Tibial nerve (tissue), 4 donors: Measurements from ENCODE around the gene OGA. TPM values are rescaled to one million over a fixed set of nuclear protein-coding genes. Genes with fewer than 3 reads are reported as not detected.

Source experiments
- DNase-seq, 2 donors: peaks; one replicate each; pipeline ENCODE4 v3.0.0-alpha.2; 2019; ENCODE audit warnings: low spot score in 2 of 2
- H3K27ac ChIP-seq, 4 donors: fragments of 200-600 bp; sonication (generic) in 3 of 4; one replicate each; pipeline ENCODE4 v1.5.1; 2017 to 2019; ENCODE audit warnings: mild to moderate bottlenecking in 1 of 4
- H3K27me3 ChIP-seq, 2 donors: fragments of 200-600 bp; sonication (generic) in 1 of 2; one replicate each; pipeline versions ENCODE4 v1.5.1 to v1.6.0; 2017 to 2019
- H3K36me3 ChIP-seq, 3 donors: fragments of 200-600 bp; sonication (generic); one replicate each; pipeline ENCODE4 v1.5.1; 2018 to 2019
- H3K4me1 ChIP-seq, 4 donors: fragments of 200-600 bp; sonication (generic) in 3 of 4; one replicate each; pipeline ENCODE4 v1.5.1; 2017 to 2019
- H3K4me3 ChIP-seq, 4 donors: fragments of 200-600 bp; sonication (generic) in 3 of 4; one replicate each; pipeline ENCODE4 v1.5.1; 2017 to 2019; ENCODE audit warnings: mild to moderate bottlenecking in 1 of 4, moderate library complexity in 1 of 4
- H3K9me3 ChIP-seq, 4 donors: fragments of 200-600 bp; sonication (generic) in 3 of 4; one replicate each; pipeline ENCODE4 v1.5.1; 2017 to 2019
- CTCF ChIP-seq, 5 experiments: fragments of 200-600 bp in 3 of 5; fragments of 450-650 bp in 2 of 5; sonication (generic) in 3 of 5; IDR thresholded peaks; one replicate each; pipeline ENCODE4 v1.5.1; 2016 to 2019; ENCODE audit warnings: antibody characterized with exemption in 5 of 5, mild to moderate bottlenecking in 3 of 5, moderate library complexity in 2 of 5
- EP300 ChIP-seq, 2 donors: sonication (generic); formaldehyde crosslinking; IDR thresholded peaks; one replicate each; pipeline ENCODE4 v1.6.1; 2017; ENCODE audit warnings: antibody characterized with exemption in 2 of 2, mild to moderate bottlenecking in 1 of 2
- POLR2A ChIP-seq, 2 donors: fragments of 450-650 bp; IDR thresholded peaks; one replicate each; pipeline ENCODE4 v1.6.1; 2017; ENCODE audit warnings: antibody characterized with exemption in 2 of 2, mild to moderate bottlenecking in 2 of 2, moderate library complexity in 2 of 2
- WGBS, 2 donors: methylation state at CpG; one replicate each; pipeline ENCODE4 v1.1.5; 2018; 5-methylcytosine and 5-hydroxymethylcytosine counted together
- total RNA-seq, 4 donors: library from RNA; depleted of rRNA; stranded (reverse); fragments of >200 nt; gene quantifications; one replicate each; pipeline ENCODE4 v1.1.0, GENCODE V29; 2016

OGA gene
- total RNA-seq, 4 donors from 2014 or later: 206 to 249 (median 224) TPM

- TF ChIP-seq CTCF (IDR thresholded peaks at IDR 0.05) (no peak), EP300 (IDR thresholded peaks at IDR 0.05) (peak in 1 of 2 donors; percentile 68)
- H3K27ac ChIP-seq: peak overlapping the region; percentile 58 to 83 (median 78)
Observed at GRCh38 chr10:101830322-101831168, 12.3 kb upstream of the OGA start.

GRCh38 chr10:101829561-101830315 is 11.5 kb upstream of the OGA start:
- DNase-seq: peak; percentile 37 to 39
- Histone ChIP-seq H3K27ac (peak overlapping the region; percentile 51 to 83 (median 70)), H3K9me3 (no peaks in the 10 kb centered on the region), H3K36me3 (no peaks in the 10 kb centered on the region), H3K4me3 (peak overlapping the region; percentile 25 to 56 (median 47)), H3K4me1 (peaks cover 0 to 37% (median 15%) of the 10 kb centered on the region in 4 donors), H3K27me3 (no peaks in the 10 kb centered on the region)
- TF ChIP-seq POLR2A (IDR thresholded peaks at IDR 0.05): no peak
- TF ChIP-seq EP300 (IDR thresholded peaks at IDR 0.05): no peak
- no peak for TF ChIP-seq CTCF (IDR thresholded peaks at IDR 0.05)
- 11 to 15% methylated on average over 20 to 21 of the region's 31 CpGs for WGBS, 2 donors

More at GRCh38 chr10:101830322-101831168, 12.3 kb upstream of the OGA start:
- H3K27me3 ChIP-seq: no peaks in the 10 kb centered on the region
- H3K4me3 ChIP-seq: peak overlapping the region; percentile 25 to 56 (median 47)
- 2 to 5% methylated on average over 36 to 44 of the region's 56 CpGs for WGBS, 2 donors
- DNase-seq: peak; percentile 85 to 89
- H3K4me1 ChIP-seq: peaks cover 0 to 37% (median 15%) of the 10 kb centered on the region in 4 donors
- H3K9me3 ChIP-seq: no peaks in the 10 kb centered on the region
- H3K36me3 ChIP-seq: no peaks in the 10 kb centered on the region

- peak overlapping the region in 3 of 4 donors; percentile 51 to 83 (median 82) for H3K27ac ChIP-seq
- no peaks in the 10 kb centered on the region for H3K9me3 ChIP-seq
- no peak for DNase-seq
- H3K4me3 ChIP-seq: peak overlapping the region; percentile 10 to 56 (median 22)
- 52 to 55% methylated on average over 31 to 33 of the region's 39 CpGs for WGBS, 2 donors
- H3K4me1 ChIP-seq: peaks cover 0 to 34% (median 15%) of the 10 kb centered on the region in 4 donors
- no peak for TF ChIP-seq POLR2A (IDR thresholded peaks at IDR 0.05)
- no peak for TF ChIP-seq EP300 (IDR thresholded peaks at IDR 0.05)
- TF ChIP-seq CTCF (IDR thresholded peaks at IDR 0.05): no peak
- no peaks in the 10 kb centered on the region for H3K27me3 ChIP-seq
- no peaks in the 10 kb centered on the region for H3K36me3 ChIP-seq
Observed at GRCh38 chr10:101828766-101829551, 10.7 kb upstream of the OGA start.

- WGBS, 2 donors: 93% methylated on average over 10 of the region's 10 CpGs
- no peaks in the 10 kb centered on the region for H3K27me3 ChIP-seq
- H3K4me3 ChIP-seq: no peak overlapping the region
- DNase-seq: no peak
- H3K4me1 ChIP-seq: peaks cover 0 to 34% (median 15%) of the 10 kb centered on the region in 4 donors
- no peaks in the 10 kb centered on the region for H3K36me3 ChIP-seq
- H3K27ac ChIP-seq: no peak overlapping the region
- TF ChIP-seq POLR2A (IDR thresholded peaks at IDR 0.05) (no peak), EP300 (IDR thresholded peaks at IDR 0.05) (no peak), CTCF (IDR thresholded peaks at IDR 0.05) (no peak)
- no peaks in the 10 kb centered on the region for H3K9me3 ChIP-seq
Observed at GRCh38 chr10:101827919-101828600, 9.8 kb upstream of the OGA start.
